ENCODE data around the gene SPRTN.

Gene SPRTN

GRCh38 chr1:231338270-231339128 is at the start of gene SPRTN:
Gene SPRTN (plus strand): TSS chr1:231338293. CDS start chr1:231338384, 91 bp downstream.
- no peak for DNase-seq

- DNase-seq: no peak
These were observed 42.2 kb upstream of the SPRTN start for GRCh38 chr1:231295938-231296337.

- DNase-seq: no peak
These were observed 36.1 kb upstream of the SPRTN start for GRCh38 chr1:231301990-231302389.

- no peak for DNase-seq
These were observed 27.6 kb upstream of the SPRTN start for GRCh38 chr1:231310391-231310934.

- no peak for DNase-seq
These were observed 26.2 kb upstream of the SPRTN start for GRCh38 chr1:231311720-231312431.

- DNase-seq: no peak
These were observed 25.7 kb upstream of the SPRTN start for GRCh38 chr1:231312432-231312788.

GRCh38 chr1:231313661-231314060 is 24.4 kb upstream of the SPRTN start:
- DNase-seq: no peak

- peak; percentile 25 for DNase-seq
These were observed 22.2 kb upstream of the SPRTN start for GRCh38 chr1:231315887-231316286.

GRCh38 chr1:231317306-231318014 is 20.6 kb upstream of the SPRTN start:
- DNase-seq: no peak

- no peak for DNase-seq
These were observed 20.1 kb upstream of the SPRTN start for GRCh38 chr1:231318015-231318355.

GRCh38 chr1:231318568-231318967 is 19.5 kb upstream of the SPRTN start:
- DNase-seq: no peak

- no peak for DNase-seq
These were observed 19.0 kb upstream of the SPRTN start for GRCh38 chr1:231319080-231319479.

GRCh38 chr1:231322880-231323530 is 15.1 kb upstream of the SPRTN start:
- DNase-seq: no peak

- DNase-seq: no peak
These were observed 13.4 kb upstream of the SPRTN start for GRCh38 chr1:231324660-231325059.

- no peak for DNase-seq
These were observed 11.8 kb upstream of the SPRTN start for GRCh38 chr1:231326248-231326647.

GRCh38 chr1:231327617-231328016 is 10.5 kb upstream of the SPRTN start:
- no peak for DNase-seq

- no peak for DNase-seq
These were observed 8.6 kb upstream of the SPRTN start for GRCh38 chr1:231329483-231329882.

GRCh38 chr1:231332761-231333160 is 5.3 kb upstream of the SPRTN start:
- DNase-seq: no peak

GRCh38 chr1:231334079-231334666 is 3.9 kb upstream of the SPRTN start:
- no peak for DNase-seq

- no peak for DNase-seq
These were observed 3.1 kb upstream of the SPRTN start for GRCh38 chr1:231334952-231335351.

GRCh38 chr1:231335663-231336602 is 2.2 kb upstream of the SPRTN start:
- DNase-seq: no peak
